Stimulated activated CD4-positive, alpha-beta T cell treated with anti-CD3 and anti-CD28 coated beads, Interleukin-15, amount 100 ng/mL, for 48 hours (primary cell): ENCODE measurements around the gene TEAD2.
A peak's percentile ranks its signal among the peaks of the same experiment; 100 is the strongest.

Experiments
- DNase-seq, 2 donors: peaks; one replicate each; pipeline ENCODE4 v3.0.0-alpha.2; 2020; ENCODE audit warnings: low read depth in 2 of 2

TEAD2 gene

GRCh38 chr19:49348305-49349189 is 13.7 kb downstream of the TEAD2 start:
- no peak for DNase-seq

GRCh38 chr19:49347835-49348234 is 14.4 kb downstream of the TEAD2 start:
- DNase-seq, result no peak

- DNase-seq, result no peak
Observed at GRCh38 chr19:49347191-49347590, 15.0 kb downstream of the TEAD2 start.

GRCh38 chr19:49344505-49345423 is 17.5 kb downstream of the TEAD2 start:
- no peak for DNase-seq

- DNase-seq, result no peak
Observed at GRCh38 chr19:49343123-49343522, 19.1 kb downstream of the TEAD2 start.

- DNase-seq, result no peak
Observed at GRCh38 chr19:49342291-49342721, 19.9 kb downstream of the TEAD2 start.

GRCh38 chr19:49340865-49341718 is 21.1 kb downstream of the TEAD2 start:
- DNase-seq, result no peak

GRCh38 chr19:49340069-49340864 is 21.9 kb downstream of the TEAD2 start:
- no peak for DNase-seq

GRCh38 chr19:49339301-49340068 is 22.7 kb downstream of the TEAD2 start:
- DNase-seq, result no peak

GRCh38 chr19:49338691-49339300 is 23.4 kb downstream of the TEAD2 start:
- no peak for DNase-seq

- DNase-seq, result no peak
Observed at GRCh38 chr19:49338023-49338677, 24.1 kb downstream of the TEAD2 start.

- no peak for DNase-seq
Observed at GRCh38 chr19:49337267-49338022, 24.8 kb downstream of the TEAD2 start.

GRCh38 chr19:49336482-49337266 is 25.5 kb downstream of the TEAD2 start:
- DNase-seq, result no peak

- no peak for DNase-seq
Observed at GRCh38 chr19:49335784-49336481, 26.3 kb downstream of the TEAD2 start.

GRCh38 chr19:49335071-49335783 is 27.0 kb downstream of the TEAD2 start, which contains the start of gene CD37:
Gene CD37 (plus strand): TSS chr19:49335406. CDS start chr19:49335541, 135 bp downstream.
- DNase-seq, result peak; percentile 15 to 40

- peak; percentile 27 to 49 for DNase-seq
Observed at GRCh38 chr19:49333811-49334288, 28.4 kb downstream of the TEAD2 start.
